Cardiac muscle cell (in vitro differentiated cells and primary cell): ENCODE measurements around the gene PPP1R3A. TPM values are rescaled to one million over a fixed set of nuclear protein-coding genes. Genes with fewer than 3 reads are reported as not detected.

Source experiments
- DNase-seq, 2 donors: peaks; one replicate each; pipeline versions ENCODE4 v3.0.0 to v3.0.0-alpha.2; 2010 to 2017; ENCODE audit warnings: low read depth in 1 of 2, low spot score in 1 of 2
- H3K27ac ChIP-seq: fragments of 200-600 bp; sonication (generic); 2 replicates; pipeline ENCODE4 v1.5.1; 2016
- H3K27me3 ChIP-seq: fragments of 200-600 bp; sonication (generic); 2 replicates; pipeline ENCODE4 v1.6.0; 2016; ENCODE audit warnings: control low read depth
- H3K36me3 ChIP-seq: fragments of 200-600 bp; sonication (generic); 2 replicates; pipeline ENCODE4 v1.5.1; 2016; ENCODE audit warnings: control low read depth
- H3K4me1 ChIP-seq: fragments of 200-600 bp; sonication (generic); 2 replicates; pipeline ENCODE4 v1.8.1; 2017; ENCODE audit warnings: low read depth, mild to moderate bottlenecking, mixed run types
- H3K4me3 ChIP-seq: fragments of 200-600 bp; sonication (generic); 2 replicates; pipeline ENCODE4 v1.5.1; 2016; ENCODE audit warnings: mild to moderate bottlenecking
- H3K9me3 ChIP-seq: fragments of 200-600 bp; sonication (generic); 2 replicates; pipeline ENCODE4 v1.5.1; 2017; ENCODE audit warnings: low read depth, mild to moderate bottlenecking, control low read depth
- CTCF ChIP-seq: IDR thresholded peaks from 2 replicates; pipeline ENCODE4 v1.5.1; 2012; ENCODE audit warnings: low read depth, mild to moderate bottlenecking, low read length
- polyA plus RNA-seq: library from polyadenylated mRNA; unstranded; fragments of >200 nt; fragmentation: Nextera tagmentation; extraction: Ambion mirVana; gene quantifications from 2 replicates; pipeline ENCODE4 v1.2.1, GENCODE V29; 2016
- total RNA-seq: library from RNA; depleted of rRNA; stranded (reverse); fragments of >200 nt; gene quantifications from 2 replicates; pipeline ENCODE4 v1.2.3, GENCODE V29; 2016

Gene PPP1R3A
- total and polyA plus RNA-seq, 2 experiments from 2014 or later: 17.5 to 24.2 TPM

GRCh38 chr7:113880559-113880958 lies 38.2 kb downstream of the PPP1R3A start:
- Histone ChIP-seq H3K27me3 (no peaks in the 10 kb centered on the region), H3K4me1 (no peaks in the 10 kb centered on the region), H3K9me3 (no peaks in the 10 kb centered on the region), H3K4me3 (no peak overlapping the region), H3K27ac (no peak overlapping the region), H3K36me3 (no peaks in the 10 kb centered on the region)
- no peak for DNase-seq
- TF ChIP-seq CTCF: no peak

GRCh38 chr7:113878394-113878992 lies 40.3 kb downstream of the PPP1R3A start:
- Histone ChIP-seq H3K4me1 (no peaks in the 10 kb centered on the region), H3K9me3 (no peaks in the 10 kb centered on the region), H3K27ac (no peak overlapping the region), H3K27me3 (no peaks in the 10 kb centered on the region), H3K36me3 (no peaks in the 10 kb centered on the region), H3K4me3 (no peak overlapping the region)
- TF ChIP-seq CTCF: no peak
- DNase-seq: no peak

- Histone ChIP-seq H3K27me3 (no peaks in the 10 kb centered on the region), H3K27ac (no peak overlapping the region), H3K36me3 (no peaks in the 10 kb centered on the region), H3K4me3 (no peak overlapping the region), H3K4me1 (no peaks in the 10 kb centered on the region), H3K9me3 (no peaks in the 10 kb centered on the region)
- no peak for TF ChIP-seq CTCF
- DNase-seq: no peak
Observed at GRCh38 chr7:113875224-113875623, 43.6 kb downstream of the PPP1R3A start.

- H3K4me3 ChIP-seq: no peak overlapping the region
- no peak for DNase-seq
Observed at GRCh38 chr7:113873554-113874151, 45.2 kb downstream of the PPP1R3A start.

GRCh38 chr7:113872981-113873380 lies 45.8 kb downstream of the PPP1R3A start:
- Histone ChIP-seq H3K27me3 (no peaks in the 10 kb centered on the region), H3K27ac (no peak overlapping the region), H3K4me3 (no peak overlapping the region), H3K9me3 (no peaks in the 10 kb centered on the region), H3K4me1 (no peaks in the 10 kb centered on the region), H3K36me3 (no peaks in the 10 kb centered on the region)
- TF ChIP-seq CTCF: no peak
- DNase-seq: no peak

More at GRCh38 chr7:113873554-113874151, 45.2 kb downstream of the PPP1R3A start:
- Histone ChIP-seq H3K36me3 (no peaks in the 10 kb centered on the region), H3K4me1 (no peaks in the 10 kb centered on the region), H3K27ac (no peak overlapping the region), H3K9me3 (no peaks in the 10 kb centered on the region), H3K27me3 (no peaks in the 10 kb centered on the region)
- TF ChIP-seq CTCF: no peak
